Muscle layer of duodenum (tissue), 2 donors: Measurements from ENCODE around the gene TJAP1.

Source experiments
- H3K27ac ChIP-seq: one replicate; pipeline ENCODE4 v1.7.0; 2013; ENCODE audit warnings: mild to moderate bottlenecking, low read length
- H3K27me3 ChIP-seq: one replicate; pipeline ENCODE4 v1.7.0; 2013; ENCODE audit warnings: low read depth, mild to moderate bottlenecking, control low read depth, low read length
- H3K36me3 ChIP-seq, 2 donors: one replicate each; pipeline ENCODE4 v1.7.0; 2013; ENCODE audit warnings: low read length in 2 of 2, control low read depth in 1 of 2, mild to moderate bottlenecking in 1 of 2; ENCODE audit not compliant: insufficient read depth in 2 of 2, control insufficient read depth in 1 of 2
- H3K4me1 ChIP-seq, 2 donors: one replicate each; pipeline ENCODE4 v1.7.0; 2013; ENCODE audit warnings: low read length in 2 of 2, mild to moderate bottlenecking in 2 of 2, control low read depth in 1 of 2, moderate library complexity in 1 of 2; ENCODE audit not compliant: insufficient read depth in 2 of 2, control insufficient read depth in 1 of 2
- H3K4me3 ChIP-seq, 2 donors: one replicate each; pipeline ENCODE4 v1.7.0; 2013; ENCODE audit warnings: low read length in 2 of 2, low read depth in 1 of 2, mild to moderate bottlenecking in 1 of 2
- H3K9me3 ChIP-seq, 2 donors: one replicate each; pipeline ENCODE4 v1.7.0; 2013; ENCODE audit warnings: low read length in 2 of 2, control low read depth in 1 of 2, mild to moderate bottlenecking in 1 of 2; ENCODE audit not compliant: control insufficient read depth in 1 of 2
- donor health status: healthy.

Gene TJAP1

GRCh38 chr6:43544461-43544860 is 67.1 kb downstream of the TJAP1 start:
- H3K9me3 ChIP-seq: no peaks in the 10 kb centered on the region
- H3K36me3 ChIP-seq: peaks cover 40 to 58% of the 10 kb centered on the region in 2 donors
- no peak overlapping the region for H3K4me3 ChIP-seq
- H3K27ac ChIP-seq: no peak overlapping the region
- H3K4me1 ChIP-seq: no peaks in the 10 kb centered on the region
- H3K27me3 ChIP-seq: no peaks in the 10 kb centered on the region

- H3K9me3 ChIP-seq: no peaks in the 10 kb centered on the region
- H3K36me3 ChIP-seq: peaks cover 55 to 80% of the 10 kb centered on the region in 2 donors
- H3K4me3 ChIP-seq: no peak overlapping the region
- no peaks in the 10 kb centered on the region for H3K27me3 ChIP-seq
- H3K27ac ChIP-seq: no peak overlapping the region
- no peaks in the 10 kb centered on the region for H3K4me1 ChIP-seq
Measured at GRCh38 chr6:43547222-43547621, 69.9 kb downstream of the TJAP1 start.
